Fibroblast of lung (primary cell): Measurements from ENCODE around the gene MON1B. TPM values are rescaled to one million over a fixed set of nuclear protein-coding genes. Genes with fewer than 3 reads are reported as not detected.

Source experiments
- DNase-seq, 2 donors: peaks; one replicate each; pipeline versions ENCODE4 v3.0.0 to v3.0.0-alpha.2; 2010; ENCODE audit warnings: low read depth in 2 of 2
- H2AFZ ChIP-seq: 2 replicates; pipeline ENCODE4 v1.5.1; 2012; ENCODE audit warnings: low read length, control low read depth, inconsistent platforms
- H3K27ac ChIP-seq: 2 replicates; pipeline ENCODE4 v1.5.1; 2011; ENCODE audit warnings: low read length, control low read depth; ENCODE audit not compliant: insufficient read depth
- H3K27me3 ChIP-seq: 2 replicates; pipeline ENCODE4 v1.5.1; 2011; ENCODE audit warnings: mild to moderate bottlenecking, low read length; ENCODE audit not compliant: control insufficient read depth, insufficient read depth
- H3K36me3 ChIP-seq: 2 replicates; pipeline ENCODE4 v1.5.1; 2011; ENCODE audit warnings: low read length; ENCODE audit not compliant: control insufficient read depth, insufficient read depth
- H3K4me1 ChIP-seq: 2 replicates; pipeline ENCODE4 v1.5.1; 2011; ENCODE audit warnings: low read length; ENCODE audit not compliant: control insufficient read depth, insufficient read depth; ENCODE audit errors: extremely low read depth
- H3K4me2 ChIP-seq: 2 replicates; pipeline ENCODE4 v1.5.1; 2011; ENCODE audit warnings: low read length, control low read depth; ENCODE audit not compliant: insufficient read depth; ENCODE audit errors: extremely low read depth
- H3K4me3 ChIP-seq, 4 experiments: fragments of 200-600 bp in 1 of 4; sonication (generic) in 1 of 4; replicated peaks in 1 of 4; 2 replicates each; pipeline ENCODE4 v1.5.1; 2011 to 2016; ENCODE audit warnings: low read length in 4 of 4, low read depth in 3 of 4, mild to moderate bottlenecking in 3 of 4, control low read depth in 2 of 4, inconsistent platforms in 1 of 4, mixed read lengths in 1 of 4; ENCODE audit not compliant: insufficient read depth in 1 of 4; ENCODE audit errors: control extremely low read depth in 1 of 4
- H3K79me2 ChIP-seq: 2 replicates; pipeline ENCODE4 v1.5.1; 2012; ENCODE audit warnings: mild to moderate bottlenecking, low read length, inconsistent platforms; ENCODE audit not compliant: control insufficient read depth, insufficient read depth
- H3K9ac ChIP-seq: 2 replicates; pipeline ENCODE4 v1.5.1; 2011; ENCODE audit warnings: mild to moderate bottlenecking, low read length, control low read depth; ENCODE audit not compliant: insufficient read depth
- H3K9me3 ChIP-seq: 2 replicates; pipeline ENCODE4 v1.5.1; 2012; ENCODE audit warnings: low read depth, low read length; ENCODE audit not compliant: control insufficient read depth, insufficient read depth
- H4K20me1 ChIP-seq: 2 replicates; pipeline ENCODE4 v1.5.1; 2011; ENCODE audit warnings: low read length; ENCODE audit not compliant: control insufficient read depth, insufficient read depth; ENCODE audit errors: extremely low read depth
- EZH2 ChIP-seq: IDR thresholded peaks from 2 replicates; pipeline ENCODE4 v1.5.1; 2012; ENCODE audit warnings: low read length, control low read depth, mild to moderate bottlenecking; ENCODE audit errors: missing control alignments
- polyA plus RNA-seq, 2 donors: library from polyadenylated mRNA; depleted of rRNA in 1 of 2; stranded (reverse) in 1 of 2; unstranded in 1 of 2; fragments of >200 nt; gene quantifications; 2 replicates each; pipeline ENCODE4 v1.2.1, GENCODE V29; 2011 to 2012; ENCODE audit warnings: missing spikeins in 1 of 2
- total RNA-seq: library from RNA; depleted of rRNA; stranded (reverse); fragments of >200 nt; gene quantifications from 2 replicates; pipeline ENCODE4 v1.2.1, GENCODE V29; 2014
- TF ChIP-seq, protein P1 (sequence below), 2 donors: IDR thresholded peaks in 1 of 2; conservative IDR thresholded peaks in 1 of 2; 1 replicate in 1 of 2; 2 replicates in 1 of 2; pipeline ENCODE4 v1.5.1; 2011 to 2012; ENCODE audit warnings: low read length in 2 of 2, control low read depth in 1 of 2, inconsistent platforms in 1 of 2, low read depth in 1 of 2, mild to moderate bottlenecking in 1 of 2

MON1B gene
- total and polyA plus RNA-seq, 2 donors (not counting 1 experiment from before 2014, with no cell fraction given): 7.3 to 12.7 TPM

DNA sequence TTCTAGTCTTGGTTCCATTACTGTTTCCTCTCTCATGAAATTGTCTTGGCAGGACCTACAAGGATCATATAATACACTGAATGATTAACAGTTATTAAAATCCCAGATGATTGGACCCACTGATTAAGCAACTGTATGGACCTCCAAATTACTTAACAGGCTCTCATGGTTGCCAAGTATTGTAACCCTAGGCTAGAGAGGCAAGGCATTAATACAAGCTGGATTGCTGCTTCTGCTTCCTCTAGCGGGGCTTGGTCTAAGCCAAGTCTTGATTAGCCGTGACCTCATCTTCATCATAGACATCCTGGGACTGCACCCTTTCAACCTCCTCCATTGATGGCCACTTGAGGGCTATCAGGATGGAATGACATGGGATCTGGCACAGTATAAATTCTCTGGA lies 55.2 kb downstream of the MON1B start:
- no peaks in the 10 kb centered on the region for H3K9me3 ChIP-seq
- no peak overlapping the region for H3K4me2 ChIP-seq
- H4K20me1 ChIP-seq: no peaks in the 10 kb centered on the region
- no peaks in the 10 kb centered on the region for H3K79me2 ChIP-seq
- H3K4me3 ChIP-seq: no peak overlapping the region
- TF ChIP-seq, protein P1, sequence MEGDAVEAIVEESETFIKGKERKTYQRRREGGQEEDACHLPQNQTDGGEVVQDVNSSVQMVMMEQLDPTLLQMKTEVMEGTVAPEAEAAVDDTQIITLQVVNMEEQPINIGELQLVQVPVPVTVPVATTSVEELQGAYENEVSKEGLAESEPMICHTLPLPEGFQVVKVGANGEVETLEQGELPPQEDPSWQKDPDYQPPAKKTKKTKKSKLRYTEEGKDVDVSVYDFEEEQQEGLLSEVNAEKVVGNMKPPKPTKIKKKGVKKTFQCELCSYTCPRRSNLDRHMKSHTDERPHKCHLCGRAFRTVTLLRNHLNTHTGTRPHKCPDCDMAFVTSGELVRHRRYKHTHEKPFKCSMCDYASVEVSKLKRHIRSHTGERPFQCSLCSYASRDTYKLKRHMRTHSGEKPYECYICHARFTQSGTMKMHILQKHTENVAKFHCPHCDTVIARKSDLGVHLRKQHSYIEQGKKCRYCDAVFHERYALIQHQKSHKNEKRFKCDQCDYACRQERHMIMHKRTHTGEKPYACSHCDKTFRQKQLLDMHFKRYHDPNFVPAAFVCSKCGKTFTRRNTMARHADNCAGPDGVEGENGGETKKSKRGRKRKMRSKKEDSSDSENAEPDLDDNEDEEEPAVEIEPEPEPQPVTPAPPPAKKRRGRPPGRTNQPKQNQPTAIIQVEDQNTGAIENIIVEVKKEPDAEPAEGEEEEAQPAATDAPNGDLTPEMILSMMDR (conservative IDR thresholded peaks at IDR 0.05 in 1 of 2, IDR thresholded peaks at IDR 0.05 in 1 of 2; ENCODE audit: low read depth in 1 of 2, low read length in 2 of 2): no peak
- no peak for TF ChIP-seq EZH2
- H3K27ac ChIP-seq: no peak overlapping the region
- H2AFZ ChIP-seq: no peak overlapping the region
- H3K27me3 ChIP-seq: no peaks in the 10 kb centered on the region
- no peak for DNase-seq
- H3K4me1 ChIP-seq: no peaks in the 10 kb centered on the region
- no peaks in the 10 kb centered on the region for H3K36me3 ChIP-seq
- H3K9ac ChIP-seq: no peak overlapping the region

DNA sequence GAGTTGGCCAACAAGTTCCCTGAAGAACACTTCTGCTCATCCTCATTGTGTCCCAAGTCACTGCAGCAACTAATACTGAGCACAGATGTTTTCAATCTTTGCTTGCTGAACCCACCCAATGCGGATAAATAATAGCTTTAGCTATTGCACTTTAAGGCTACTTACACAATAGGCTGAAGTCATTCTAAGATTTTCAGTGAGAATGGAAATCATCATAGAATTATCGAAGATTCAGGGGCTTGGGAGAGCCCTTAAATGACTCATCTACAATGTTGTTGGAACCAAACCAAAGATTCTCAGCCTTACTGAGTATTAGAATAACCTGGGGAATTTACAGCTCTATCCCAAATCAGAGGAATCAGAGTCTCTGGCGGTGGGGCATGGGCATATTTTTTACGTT lies 59.4 kb downstream of the MON1B start:
- Histone ChIP-seq H3K36me3 (no peaks in the 10 kb centered on the region), H3K27me3 (no peaks in the 10 kb centered on the region), H3K79me2 (no peaks in the 10 kb centered on the region), H3K9me3 (no peaks in the 10 kb centered on the region), H4K20me1 (no peaks in the 10 kb centered on the region), H3K27ac (no peak overlapping the region), H3K4me2 (no peak overlapping the region), H3K4me3 (no peak overlapping the region), H3K9ac (no peak overlapping the region), H3K4me1 (no peaks in the 10 kb centered on the region), H2AFZ (no peak overlapping the region)
- TF ChIP-seq EZH2: no peak
- TF ChIP-seq, protein P1 (conservative IDR thresholded peaks at IDR 0.05 in 1 of 2, IDR thresholded peaks at IDR 0.05 in 1 of 2; ENCODE audit: low read depth in 1 of 2, low read length in 2 of 2): no peak
- DNase-seq: peak; percentile 37 to 49

Other genes starting within 250 kb of the MON1B start
- 0.26 and 0.33 TPM in 2 replicates for gene SYCE1L, start 8.2 kb downstream of the MON1B start, total RNA-seq
- gene SYCE1L, start 8.2 kb downstream of the MON1B start, polyA plus RNA-seq: 0.09 TPM in 1 of 2 replicates, not detected in the other
- not detected in 2 replicates for gene ADAMTS18, start 243.8 kb downstream of the MON1B start, total RNA-seq
- gene ADAMTS18, start 243.8 kb downstream of the MON1B start, polyA plus RNA-seq: not detected in 2 replicates